Measurements from ENCODE around the gene EN2.

DNA sequence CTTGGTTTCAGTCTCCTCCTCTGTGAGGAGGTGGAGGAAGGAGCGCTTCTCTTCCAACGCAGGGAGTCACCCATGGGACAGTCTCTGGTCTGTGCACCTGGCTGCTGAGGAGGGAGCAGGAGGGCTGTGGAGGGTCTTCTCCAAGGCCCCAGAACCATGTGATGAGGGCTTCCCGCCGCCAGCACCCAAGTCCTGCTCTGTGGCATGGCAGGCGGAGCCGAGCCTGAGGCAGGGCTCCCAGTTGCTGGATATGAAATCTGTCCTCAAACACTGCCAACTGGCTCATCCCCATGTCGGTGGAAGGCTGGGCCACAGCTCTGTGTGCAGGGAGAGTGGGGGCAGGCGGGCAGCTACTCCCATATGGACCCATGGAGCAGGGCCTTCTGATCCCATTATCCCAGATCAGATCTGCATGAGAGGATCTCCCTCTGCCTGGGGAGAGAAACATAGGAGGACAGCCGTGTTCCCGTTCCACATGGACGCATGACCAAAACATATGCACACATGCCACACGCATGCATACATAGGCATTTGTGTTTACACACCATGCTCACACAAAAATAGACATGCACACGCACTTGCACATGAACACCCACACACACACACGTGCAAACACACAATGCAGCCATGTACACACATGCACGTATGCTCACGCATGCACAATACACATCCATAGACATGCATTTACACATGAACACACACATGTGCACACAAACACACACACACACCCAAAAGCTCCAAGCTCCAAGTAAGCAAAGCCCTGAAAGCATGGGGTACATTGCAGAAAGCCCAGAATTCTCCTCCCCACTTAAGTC, 38.8 kb upstream of the EN2 start:
- TF ChIP-seq POLR2A (IDR thresholded peaks at IDR 0.05): no peak
- TF ChIP-seq, protein P1, sequence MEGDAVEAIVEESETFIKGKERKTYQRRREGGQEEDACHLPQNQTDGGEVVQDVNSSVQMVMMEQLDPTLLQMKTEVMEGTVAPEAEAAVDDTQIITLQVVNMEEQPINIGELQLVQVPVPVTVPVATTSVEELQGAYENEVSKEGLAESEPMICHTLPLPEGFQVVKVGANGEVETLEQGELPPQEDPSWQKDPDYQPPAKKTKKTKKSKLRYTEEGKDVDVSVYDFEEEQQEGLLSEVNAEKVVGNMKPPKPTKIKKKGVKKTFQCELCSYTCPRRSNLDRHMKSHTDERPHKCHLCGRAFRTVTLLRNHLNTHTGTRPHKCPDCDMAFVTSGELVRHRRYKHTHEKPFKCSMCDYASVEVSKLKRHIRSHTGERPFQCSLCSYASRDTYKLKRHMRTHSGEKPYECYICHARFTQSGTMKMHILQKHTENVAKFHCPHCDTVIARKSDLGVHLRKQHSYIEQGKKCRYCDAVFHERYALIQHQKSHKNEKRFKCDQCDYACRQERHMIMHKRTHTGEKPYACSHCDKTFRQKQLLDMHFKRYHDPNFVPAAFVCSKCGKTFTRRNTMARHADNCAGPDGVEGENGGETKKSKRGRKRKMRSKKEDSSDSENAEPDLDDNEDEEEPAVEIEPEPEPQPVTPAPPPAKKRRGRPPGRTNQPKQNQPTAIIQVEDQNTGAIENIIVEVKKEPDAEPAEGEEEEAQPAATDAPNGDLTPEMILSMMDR (IDR thresholded peaks at IDR 0.05): no peak
